GM18498 (cell line): ENCODE measurements around the gene RAP1B.

Experiments
- ATAC-seq: cut with Tn5 transposase; IDR thresholded peaks from one replicate; pipeline ENCODE4 v1.9.1; 2021; ENCODE audit warnings: mild to moderate bottlenecking, moderate library complexity; ENCODE audit not compliant: unreplicated experiment

Gene RAP1B

DNA sequence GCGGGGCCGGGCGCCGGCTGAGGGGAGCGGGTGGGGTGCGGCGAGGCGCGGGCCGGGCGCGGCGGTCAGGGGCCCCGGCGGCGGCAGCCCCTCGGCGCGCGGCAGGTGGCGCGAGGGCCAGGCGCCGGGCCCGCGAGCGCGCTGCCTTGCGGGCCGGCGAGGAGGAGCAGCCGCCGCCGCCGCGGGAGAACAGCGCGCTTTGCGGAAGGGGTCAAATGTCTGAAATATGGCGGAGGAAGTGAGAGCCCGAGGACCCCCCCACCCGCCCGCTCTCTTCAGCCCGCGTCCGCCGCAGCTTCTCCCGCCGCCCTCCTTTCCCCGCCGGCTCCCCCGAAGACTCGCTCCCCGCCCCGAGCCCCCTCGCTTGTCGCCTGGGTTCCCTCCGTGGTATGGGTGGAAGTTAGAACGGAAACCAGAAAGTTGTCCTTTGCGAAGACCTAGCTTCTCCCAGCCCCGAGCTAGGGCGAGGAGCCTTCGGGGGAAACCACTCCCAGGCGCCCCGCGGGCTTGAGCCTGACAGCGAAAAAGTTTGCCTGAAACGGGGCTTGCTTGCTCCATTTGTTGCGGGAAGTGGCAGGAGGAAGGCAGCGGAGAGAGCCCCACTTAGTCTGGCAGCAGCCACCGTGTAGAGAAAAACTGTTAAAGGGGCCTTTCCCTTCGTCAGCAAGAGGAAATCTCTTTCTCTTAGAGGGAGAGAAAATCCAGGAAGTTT lies 551 bp downstream of the RAP1B start:
- peak; percentile 39 for ATAC-seq

DNA sequence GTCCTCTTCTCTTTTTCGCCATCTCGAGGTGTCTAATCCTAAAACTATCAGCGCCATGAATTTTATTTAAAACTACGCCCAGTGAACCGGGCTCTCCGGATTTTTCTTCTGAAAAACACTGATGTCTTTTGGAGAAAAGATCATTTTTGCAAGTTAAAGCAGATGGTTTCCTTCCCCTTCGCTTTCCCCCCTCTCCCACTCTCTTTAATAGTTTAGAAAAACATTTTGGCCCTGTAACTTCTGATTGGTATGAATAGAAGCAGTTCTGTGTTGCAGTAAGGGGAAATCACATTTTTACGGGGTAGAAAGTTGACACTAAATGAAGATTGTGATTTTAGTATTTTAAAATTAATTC lies 1.1 kb downstream of the RAP1B start:
- ATAC-seq, result no peak

DNA sequence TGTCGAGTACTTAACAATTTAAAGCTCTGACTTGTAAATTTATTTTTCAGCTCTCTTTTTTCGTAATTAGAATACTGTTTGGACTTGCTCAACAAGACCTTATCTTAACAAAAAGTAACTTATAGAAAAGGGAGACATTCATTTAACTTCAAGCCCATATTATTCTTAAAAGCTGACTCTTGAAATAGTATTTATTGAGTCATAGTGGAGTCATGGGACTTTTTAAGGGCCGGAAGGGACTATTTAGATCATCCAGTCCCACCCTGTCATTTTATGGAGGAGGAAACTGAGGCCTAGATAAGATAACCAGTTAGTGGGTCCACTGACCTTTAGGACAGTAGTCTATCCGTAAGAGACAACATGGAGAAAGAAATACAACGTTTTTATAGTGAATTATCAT lies 1.5 kb downstream of the RAP1B start:
- no peak for ATAC-seq

- ATAC-seq, result no peak
Measured at GRCh38 chr12:68612697-68613096, 2.0 kb downstream of the RAP1B start.

- no peak for ATAC-seq
Measured at GRCh38 chr12:68613209-68613904, 2.7 kb downstream of the RAP1B start.

DNA sequence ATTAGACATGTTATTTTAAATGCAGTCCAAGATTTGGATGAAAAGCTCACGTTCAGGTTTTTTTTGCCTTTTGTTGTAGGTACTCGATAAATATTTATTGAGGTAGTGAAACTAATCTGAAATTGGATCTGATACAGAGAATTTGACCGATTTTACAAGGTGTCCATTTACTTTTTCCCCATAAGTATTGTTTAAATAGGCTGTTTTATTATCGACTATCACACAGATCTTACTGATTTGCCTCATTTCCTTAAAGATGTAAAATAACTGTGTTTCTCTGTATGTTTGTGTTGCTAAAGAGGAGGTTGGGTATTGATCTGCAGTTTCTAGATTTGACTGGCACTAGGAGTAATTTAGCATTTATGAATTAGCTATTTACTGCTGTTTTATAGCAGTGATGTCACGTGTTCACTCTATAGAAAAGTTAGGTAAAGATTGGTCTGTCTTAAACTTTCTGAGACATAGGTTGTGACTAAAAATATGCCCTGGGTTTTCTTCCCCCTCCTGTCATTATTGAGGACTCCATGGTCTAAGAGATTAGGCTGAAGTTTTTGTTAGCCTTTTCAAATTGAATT lies 3.5 kb downstream of the RAP1B start:
- no peak for ATAC-seq

GRCh38 chr12:68614769-68615168 lies 4.1 kb downstream of the RAP1B start:
- ATAC-seq, result no peak

GRCh38 chr12:68617160-68617926 lies 6.6 kb downstream of the RAP1B start:
- ATAC-seq, result no peak

DNA sequence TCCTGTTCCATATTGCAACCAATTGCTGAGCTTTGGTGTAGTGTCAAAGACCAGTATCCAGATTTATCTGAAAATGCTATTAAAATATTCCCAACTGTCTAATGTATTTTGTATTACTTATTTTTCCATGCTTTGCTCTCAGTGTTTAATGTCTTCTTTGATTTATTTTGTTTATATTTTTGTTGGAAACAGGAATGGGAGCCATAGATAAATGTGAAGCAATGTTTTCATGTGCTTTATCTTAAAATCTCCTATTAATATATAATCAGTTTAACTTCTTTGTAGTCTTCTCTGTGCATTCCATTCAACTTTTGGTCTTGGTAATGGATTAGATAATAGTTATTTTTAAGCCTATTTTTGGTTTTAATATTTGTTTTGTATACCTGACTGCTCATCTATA lies 8.8 kb downstream of the RAP1B start:
- no peak for ATAC-seq

DNA sequence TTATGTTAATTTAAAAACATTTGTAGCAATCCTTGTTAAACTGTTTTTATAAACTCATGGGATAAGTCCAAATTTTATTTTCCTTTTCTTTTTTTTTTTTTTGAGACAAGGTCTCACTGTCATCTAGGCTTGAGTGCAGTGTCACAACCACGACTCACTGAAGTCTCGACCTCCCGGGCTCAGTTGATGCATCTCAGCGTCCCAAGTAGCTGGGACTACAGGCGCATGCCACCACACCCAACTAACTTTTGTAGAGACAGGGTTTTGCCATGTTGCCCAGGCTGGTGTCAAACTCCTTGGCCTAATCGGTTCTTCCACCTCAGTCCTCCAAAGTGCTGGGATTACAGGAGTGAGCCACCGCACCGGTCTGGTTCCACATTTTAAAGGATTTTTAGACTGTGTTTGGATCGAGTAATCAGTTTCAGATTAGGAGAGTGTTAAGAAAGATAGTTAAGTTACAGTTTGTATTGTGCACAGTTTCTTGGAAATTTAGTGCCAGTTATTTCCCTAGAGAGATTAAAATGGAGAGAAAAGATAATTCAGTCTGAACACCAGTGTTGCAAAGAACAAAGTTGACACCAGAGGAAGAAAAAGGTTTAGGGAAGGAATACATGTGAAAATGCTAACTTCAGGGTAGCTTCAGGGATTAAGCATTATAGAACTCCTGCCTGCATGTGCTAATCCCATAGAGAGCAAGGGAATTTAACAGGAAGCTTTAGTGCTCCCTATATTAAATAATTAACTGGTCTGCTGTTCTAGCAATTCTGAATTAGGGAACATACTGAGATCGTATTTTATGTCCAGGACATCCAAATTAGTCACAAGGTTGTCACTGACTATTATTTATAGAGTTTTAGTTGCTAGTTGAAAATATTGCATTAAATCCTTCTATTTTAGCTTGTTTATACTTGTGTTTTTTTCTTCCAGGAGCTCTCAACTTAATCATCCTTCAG lies 10.1 kb downstream of the RAP1B start:
- ATAC-seq, result no peak

DNA sequence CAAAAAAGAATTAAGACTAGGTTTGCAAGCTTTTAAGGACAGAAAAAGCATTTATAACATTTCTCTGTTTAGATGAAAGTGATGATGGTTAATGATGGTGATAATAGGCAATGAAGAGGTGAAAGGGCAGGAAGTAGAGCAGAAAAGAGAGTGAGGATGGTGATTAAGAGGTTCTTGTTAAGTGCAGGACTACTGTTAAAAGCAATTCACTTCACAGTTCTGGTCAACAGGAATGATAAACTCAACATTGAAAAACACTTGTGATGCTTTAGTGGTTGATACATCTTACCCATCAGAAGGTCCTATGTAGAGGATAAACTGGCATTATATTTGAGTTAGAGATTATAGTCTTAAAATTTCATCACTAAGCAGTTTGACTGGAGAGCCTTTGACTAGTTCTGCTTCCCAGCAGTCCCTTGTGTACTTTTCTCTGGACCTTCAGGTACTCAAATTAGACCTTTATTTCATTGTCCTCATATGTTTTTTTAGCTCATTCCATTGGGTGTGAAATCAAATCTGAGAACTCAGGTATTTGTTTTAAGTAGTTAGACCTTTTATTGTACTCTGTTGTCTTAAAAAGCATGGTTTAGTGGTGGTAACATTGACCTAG lies 10.9 kb downstream of the RAP1B start:
- no peak for ATAC-seq

DNA sequence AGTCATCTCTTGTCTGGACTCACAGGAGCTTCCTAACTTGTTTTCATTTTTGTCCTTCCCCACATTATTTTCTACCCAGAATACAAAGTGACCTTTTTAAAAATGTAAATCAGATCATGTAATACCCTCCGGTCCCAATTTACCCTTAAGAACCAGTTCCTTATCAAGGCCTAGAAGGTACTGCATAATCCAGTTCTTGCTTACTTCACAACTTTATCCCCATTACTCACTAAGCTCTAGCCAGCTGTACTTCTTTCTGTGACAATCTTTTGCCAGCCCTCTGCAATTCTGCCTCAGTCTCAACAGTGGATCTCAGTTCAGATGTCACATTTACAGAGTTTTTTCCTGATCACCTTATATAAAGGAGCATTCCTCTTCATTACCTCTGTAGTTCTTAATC lies 11.6 kb downstream of the RAP1B start:
- no peak for ATAC-seq

- no peak for ATAC-seq
Measured at GRCh38 chr12:68623059-68623458, 12.4 kb downstream of the RAP1B start.

- no peak for ATAC-seq
Measured at GRCh38 chr12:68623984-68624383, 13.3 kb downstream of the RAP1B start.

- no peak for ATAC-seq
Measured at GRCh38 chr12:68624933-68625332, 14.2 kb downstream of the RAP1B start.

- ATAC-seq, result no peak
Measured at GRCh38 chr12:68627673-68628319, 17.1 kb downstream of the RAP1B start.

- ATAC-seq, result no peak
Measured at GRCh38 chr12:68628698-68629097, 18.0 kb downstream of the RAP1B start.

DNA sequence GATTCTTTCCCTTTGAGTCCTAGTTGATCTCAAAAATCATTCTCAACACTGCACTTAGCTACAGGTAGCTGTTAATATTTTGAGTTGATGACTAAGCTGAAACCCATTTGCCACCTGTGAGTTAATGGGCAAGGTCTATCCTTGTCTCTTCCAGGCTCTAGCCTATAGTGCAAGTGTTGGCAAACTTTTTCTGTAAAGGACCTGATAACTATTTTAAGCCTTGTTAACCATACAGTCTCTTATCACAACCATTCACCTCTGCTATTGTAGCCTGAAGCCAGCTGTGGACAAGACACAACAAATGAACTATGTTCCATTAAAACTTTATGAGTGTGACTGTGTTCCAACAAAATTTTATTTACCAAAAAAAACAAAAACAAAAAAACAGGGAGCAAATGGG lies 19.4 kb downstream of the RAP1B start:
- ATAC-seq, result no peak

GRCh38 chr12:68630598-68630997 lies 19.9 kb downstream of the RAP1B start:
- no peak for ATAC-seq

DNA sequence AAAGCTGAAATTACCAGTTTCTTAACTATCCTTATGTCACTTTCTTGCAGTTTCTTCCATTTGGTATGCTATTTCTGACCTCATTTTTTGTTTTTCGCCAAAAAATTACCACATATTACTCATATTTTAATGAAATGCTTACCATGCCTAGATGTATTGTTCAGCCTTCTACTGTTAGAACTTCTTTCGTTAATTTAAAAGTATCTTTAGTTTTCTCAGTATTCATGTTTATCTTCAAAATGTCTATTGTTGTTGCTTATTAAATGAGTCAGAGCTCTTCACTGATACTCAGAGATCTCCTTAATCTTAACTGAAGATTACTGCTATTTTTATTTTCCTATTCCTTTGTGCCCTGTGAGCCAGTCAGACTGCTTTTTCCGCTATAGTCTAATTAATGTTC lies 20.5 kb downstream of the RAP1B start:
- no peak for ATAC-seq
